OCI-LY3 (cell line): ENCODE measurements around the gene DDX60.

Source experiments
- CTCF ChIP-seq: fragments of 200-600, 300-600 bp; sonication (generic); IDR thresholded peaks from 2 replicates; pipeline ENCODE4 v1.5.1; 2014; ENCODE audit warnings: antibody characterized with exemption, low read length, low read depth
- EZH2phosphoT487 ChIP-seq: fragments of 200-600 bp; shearing (Covaris generic); IDR thresholded peaks from 2 replicates; pipeline ENCODE4 v1.6.1; 2018; ENCODE audit warnings: antibody characterized with exemption, mixed run types, low read depth

GRCh38 chr4:168325591-168325990, 7.0 kb upstream of the DDX60 start:
- TF ChIP-seq CTCF, result no peak
- no peak for TF ChIP-seq EZH2phosphoT487
